ENCODE results near the gene LSM7. TPM values are rescaled to one million over a fixed set of nuclear protein-coding genes. Genes with fewer than 3 reads are reported as not detected.

Gene LSM7
- polyA plus RNA-seq, 1 donor from 2014 or later = 550 TPM

DNA sequence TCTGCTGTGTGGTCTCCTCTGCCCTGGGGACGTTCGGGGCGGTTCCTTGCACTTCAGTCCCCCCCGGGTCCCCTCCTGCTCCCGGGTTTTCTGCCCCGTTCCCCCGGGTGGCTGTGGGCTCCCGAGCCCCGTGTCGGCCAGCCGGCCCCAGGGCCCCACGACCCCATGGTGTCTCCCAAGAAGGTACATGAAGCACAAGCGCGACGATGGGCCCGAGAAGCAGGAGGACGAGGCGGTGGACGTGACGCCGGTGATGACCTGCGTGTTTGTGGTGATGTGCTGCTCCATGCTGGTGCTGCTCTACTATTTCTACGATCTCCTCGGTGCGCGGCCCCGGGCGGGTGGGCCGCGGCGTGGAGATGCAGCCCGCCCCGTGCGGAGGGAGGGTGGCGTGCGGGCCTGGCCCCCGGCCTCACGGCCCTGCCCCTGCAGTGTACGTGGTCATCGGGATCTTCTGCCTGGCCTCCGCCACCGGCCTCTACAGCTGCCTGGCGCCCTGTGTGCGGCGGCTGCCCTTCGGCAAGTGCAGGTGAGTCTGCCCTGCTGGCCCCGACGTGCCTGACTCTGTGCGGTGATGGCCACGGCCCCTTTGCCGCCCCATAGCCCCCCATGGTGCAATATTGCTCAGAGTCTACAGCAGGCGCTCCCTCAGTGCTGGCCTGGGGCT is 11.4 kb upstream of the LSM7 start:
- no peak for TF ChIP-seq RAD21 (conservative IDR thresholded peaks at IDR 0.05)
- no peak for TF ChIP-seq MXI1 (conservative IDR thresholded peaks at IDR 0.05; ENCODE audit: poor library complexity, severe bottlenecking)
- TF ChIP-seq POLR2AphosphoS5 (IDR thresholded peaks at IDR 0.05) = no peak
- TF ChIP-seq, protein P1, sequence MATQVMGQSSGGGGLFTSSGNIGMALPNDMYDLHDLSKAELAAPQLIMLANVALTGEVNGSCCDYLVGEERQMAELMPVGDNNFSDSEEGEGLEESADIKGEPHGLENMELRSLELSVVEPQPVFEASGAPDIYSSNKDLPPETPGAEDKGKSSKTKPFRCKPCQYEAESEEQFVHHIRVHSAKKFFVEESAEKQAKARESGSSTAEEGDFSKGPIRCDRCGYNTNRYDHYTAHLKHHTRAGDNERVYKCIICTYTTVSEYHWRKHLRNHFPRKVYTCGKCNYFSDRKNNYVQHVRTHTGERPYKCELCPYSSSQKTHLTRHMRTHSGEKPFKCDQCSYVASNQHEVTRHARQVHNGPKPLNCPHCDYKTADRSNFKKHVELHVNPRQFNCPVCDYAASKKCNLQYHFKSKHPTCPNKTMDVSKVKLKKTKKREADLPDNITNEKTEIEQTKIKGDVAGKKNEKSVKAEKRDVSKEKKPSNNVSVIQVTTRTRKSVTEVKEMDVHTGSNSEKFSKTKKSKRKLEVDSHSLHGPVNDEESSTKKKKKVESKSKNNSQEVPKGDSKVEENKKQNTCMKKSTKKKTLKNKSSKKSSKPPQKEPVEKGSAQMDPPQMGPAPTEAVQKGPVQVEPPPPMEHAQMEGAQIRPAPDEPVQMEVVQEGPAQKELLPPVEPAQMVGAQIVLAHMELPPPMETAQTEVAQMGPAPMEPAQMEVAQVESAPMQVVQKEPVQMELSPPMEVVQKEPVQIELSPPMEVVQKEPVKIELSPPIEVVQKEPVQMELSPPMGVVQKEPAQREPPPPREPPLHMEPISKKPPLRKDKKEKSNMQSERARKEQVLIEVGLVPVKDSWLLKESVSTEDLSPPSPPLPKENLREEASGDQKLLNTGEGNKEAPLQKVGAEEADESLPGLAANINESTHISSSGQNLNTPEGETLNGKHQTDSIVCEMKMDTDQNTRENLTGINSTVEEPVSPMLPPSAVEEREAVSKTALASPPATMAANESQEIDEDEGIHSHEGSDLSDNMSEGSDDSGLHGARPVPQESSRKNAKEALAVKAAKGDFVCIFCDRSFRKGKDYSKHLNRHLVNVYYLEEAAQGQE (IDR thresholded peaks at IDR 0.05; ENCODE audit: borderline replicate concordance) = no peak
- TF ChIP-seq EZH2 (IDR thresholded peaks at IDR 0.05; ENCODE audit: borderline replicate concordance, insufficient read depth, low read length, poor library complexity, severe bottlenecking) = no peak
- TF ChIP-seq SMC3 (conservative IDR thresholded peaks at IDR 0.05; ENCODE audit: poor library complexity) = no peak
- TF ChIP-seq, protein P2, sequence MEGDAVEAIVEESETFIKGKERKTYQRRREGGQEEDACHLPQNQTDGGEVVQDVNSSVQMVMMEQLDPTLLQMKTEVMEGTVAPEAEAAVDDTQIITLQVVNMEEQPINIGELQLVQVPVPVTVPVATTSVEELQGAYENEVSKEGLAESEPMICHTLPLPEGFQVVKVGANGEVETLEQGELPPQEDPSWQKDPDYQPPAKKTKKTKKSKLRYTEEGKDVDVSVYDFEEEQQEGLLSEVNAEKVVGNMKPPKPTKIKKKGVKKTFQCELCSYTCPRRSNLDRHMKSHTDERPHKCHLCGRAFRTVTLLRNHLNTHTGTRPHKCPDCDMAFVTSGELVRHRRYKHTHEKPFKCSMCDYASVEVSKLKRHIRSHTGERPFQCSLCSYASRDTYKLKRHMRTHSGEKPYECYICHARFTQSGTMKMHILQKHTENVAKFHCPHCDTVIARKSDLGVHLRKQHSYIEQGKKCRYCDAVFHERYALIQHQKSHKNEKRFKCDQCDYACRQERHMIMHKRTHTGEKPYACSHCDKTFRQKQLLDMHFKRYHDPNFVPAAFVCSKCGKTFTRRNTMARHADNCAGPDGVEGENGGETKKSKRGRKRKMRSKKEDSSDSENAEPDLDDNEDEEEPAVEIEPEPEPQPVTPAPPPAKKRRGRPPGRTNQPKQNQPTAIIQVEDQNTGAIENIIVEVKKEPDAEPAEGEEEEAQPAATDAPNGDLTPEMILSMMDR (IDR thresholded peaks at IDR 0.05; ENCODE audit: poor library complexity, severe bottlenecking) = no peak
- no peak for TF ChIP-seq TAF1 (IDR thresholded peaks at IDR 0.05; ENCODE audit: low read depth)
- no peak for TF ChIP-seq EP300 (conservative IDR thresholded peaks at IDR 0.05; ENCODE audit: poor library complexity, severe bottlenecking)

DNA sequence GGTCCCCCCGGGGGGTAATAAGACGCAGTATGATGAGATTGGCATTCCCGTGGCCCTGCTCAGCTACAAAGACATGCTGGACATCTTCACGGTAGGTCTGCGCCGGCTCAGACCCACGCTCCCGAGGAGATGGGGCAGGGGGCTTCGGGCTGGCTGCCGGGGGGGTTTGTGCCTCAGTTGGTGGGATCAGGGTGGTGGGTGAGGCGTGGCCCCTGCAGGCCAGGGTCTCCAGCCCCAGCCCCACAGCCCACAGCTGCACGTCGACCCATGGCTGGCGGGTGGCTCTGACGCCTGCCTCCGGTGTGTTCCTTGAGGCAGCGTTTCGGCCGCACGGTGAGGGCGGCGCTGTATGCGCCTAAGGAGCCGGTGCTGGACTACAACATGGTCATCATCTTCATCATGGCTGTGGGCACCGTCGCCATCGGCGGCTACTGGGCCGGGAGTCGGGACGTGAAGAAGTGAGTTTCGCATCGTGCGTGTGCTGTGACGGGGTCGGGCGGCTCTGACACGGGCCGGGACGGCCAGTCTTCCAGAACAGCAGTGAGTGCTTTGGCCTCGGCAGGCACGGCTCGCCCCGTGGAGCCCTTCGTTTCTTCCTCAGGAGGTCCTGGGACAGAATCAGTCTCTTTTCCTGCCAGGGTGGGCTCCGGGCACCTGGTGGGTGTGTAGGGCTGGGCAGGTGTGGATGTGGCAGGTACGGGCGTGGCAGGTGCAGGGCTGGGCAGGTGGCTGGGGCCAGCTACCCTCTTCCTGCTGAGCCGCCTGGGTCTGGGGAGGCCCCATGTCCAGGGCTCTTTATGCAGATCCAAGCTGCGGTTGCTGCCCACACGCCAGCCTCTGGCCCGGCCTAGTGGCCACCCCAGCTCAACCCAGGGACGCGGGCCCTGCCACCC is 10.6 kb upstream of the LSM7 start:
- Histone ChIP-seq H3K36me3 (ENCODE audit: insufficient read depth, low read length) (no peaks in the 10 kb centered on the region), H3K27ac (ENCODE audit: low read length) (no peak overlapping the region), H3K4me2 (ENCODE audit: low read length) (no peak overlapping the region), H3K9me2 (ENCODE audit: insufficient read depth, low read length) (no peaks in the 10 kb centered on the region), H3K9ac (ENCODE audit: low read length) (no peak overlapping the region), H3K4me3 (ENCODE audit: low read length) (no peak overlapping the region), H3K79me2 (replicated peaks; ENCODE audit: insufficient read depth, low read length) (peaks cover 6% of the 10 kb centered on the region), H3F3A (ENCODE audit: insufficient read depth, low read length, poor library complexity, severe bottlenecking) (no peaks in the 10 kb centered on the region), H3K9me3 (ENCODE audit: low read length) (no peaks in the 10 kb centered on the region), H2AFZ (ENCODE audit: low read depth, low read length) (no peak overlapping the region), H4K20me1 (ENCODE audit: insufficient read depth) (no peaks in the 10 kb centered on the region), H3K27me3 (ENCODE audit: insufficient read depth, low read depth, low read length) (no peaks in the 10 kb centered on the region)
- TF ChIP-seq, protein P2 (IDR thresholded peaks at IDR 0.05; ENCODE audit: poor library complexity, severe bottlenecking) = no peak

More for the DNA sequence above, 11.4 kb upstream of the LSM7 start:
- Histone ChIP-seq H3K9me3 (ENCODE audit: low read length) (no peaks in the 10 kb centered on the region), H3K9ac (ENCODE audit: low read length) (no peak overlapping the region), H3K9me2 (ENCODE audit: insufficient read depth, low read length) (no peaks in the 10 kb centered on the region), H3K4me3 (ENCODE audit: low read length) (no peak overlapping the region), H3K79me2 (replicated peaks; ENCODE audit: insufficient read depth, low read length) (peaks cover 4% of the 10 kb centered on the region), H3K27me3 (ENCODE audit: insufficient read depth, low read depth, low read length) (no peaks in the 10 kb centered on the region), H3F3A (ENCODE audit: insufficient read depth, low read length, poor library complexity, severe bottlenecking) (no peaks in the 10 kb centered on the region), H3K36me3 (ENCODE audit: insufficient read depth, low read length) (no peaks in the 10 kb centered on the region), H3K4me2 (ENCODE audit: low read length) (no peak overlapping the region), H2AFZ (ENCODE audit: low read depth, low read length) (no peak overlapping the region), H4K20me1 (ENCODE audit: insufficient read depth) (no peaks in the 10 kb centered on the region), H3K27ac (ENCODE audit: low read length) (no peak overlapping the region)

Data from neural cell (in vitro differentiated cells).